Measurements from ENCODE around the gene ZEB2.

GRCh38 chr2:144554492-144555210 is 34.7 kb upstream of the ZEB2 start:
- TF ChIP-seq REST (IDR thresholded peaks at IDR 0.05; ENCODE audit: insufficient read depth in 1 of 2, low read depth in 2 of 2, low read length in 1 of 2) (no peak), POLR2AphosphoS5 (IDR thresholded peaks at IDR 0.05; ENCODE audit: low read depth, low read length) (no peak), SIN3A (IDR thresholded peaks at IDR 0.05; ENCODE audit: borderline replicate concordance, insufficient read depth, low read depth, low read length) (no peak), TCF7L2 (IDR thresholded peaks at IDR 0.05; ENCODE audit: low read depth, low read length) (no peak)
- TF ChIP-seq, protein P1, sequence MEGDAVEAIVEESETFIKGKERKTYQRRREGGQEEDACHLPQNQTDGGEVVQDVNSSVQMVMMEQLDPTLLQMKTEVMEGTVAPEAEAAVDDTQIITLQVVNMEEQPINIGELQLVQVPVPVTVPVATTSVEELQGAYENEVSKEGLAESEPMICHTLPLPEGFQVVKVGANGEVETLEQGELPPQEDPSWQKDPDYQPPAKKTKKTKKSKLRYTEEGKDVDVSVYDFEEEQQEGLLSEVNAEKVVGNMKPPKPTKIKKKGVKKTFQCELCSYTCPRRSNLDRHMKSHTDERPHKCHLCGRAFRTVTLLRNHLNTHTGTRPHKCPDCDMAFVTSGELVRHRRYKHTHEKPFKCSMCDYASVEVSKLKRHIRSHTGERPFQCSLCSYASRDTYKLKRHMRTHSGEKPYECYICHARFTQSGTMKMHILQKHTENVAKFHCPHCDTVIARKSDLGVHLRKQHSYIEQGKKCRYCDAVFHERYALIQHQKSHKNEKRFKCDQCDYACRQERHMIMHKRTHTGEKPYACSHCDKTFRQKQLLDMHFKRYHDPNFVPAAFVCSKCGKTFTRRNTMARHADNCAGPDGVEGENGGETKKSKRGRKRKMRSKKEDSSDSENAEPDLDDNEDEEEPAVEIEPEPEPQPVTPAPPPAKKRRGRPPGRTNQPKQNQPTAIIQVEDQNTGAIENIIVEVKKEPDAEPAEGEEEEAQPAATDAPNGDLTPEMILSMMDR (IDR thresholded peaks at IDR 0.05) = no peak

Measured in Panc1 (cell line).